ENCODE data around the gene TSTD1. TPM values are rescaled to one million over a fixed set of nuclear protein-coding genes. Genes with fewer than 3 reads are reported as not detected.

Gene TSTD1
- total and polyA plus RNA-seq, 2 donors from 2014 or later = 74.5 to 200 TPM

GRCh38 chr1:161076410-161076809 is 37.6 kb upstream of the TSTD1 start:
- Histone ChIP-seq H3K36me3 (ENCODE audit: control insufficient read depth in 2 of 3, insufficient read depth in 3 of 3, low read length in 3 of 3) (peaks cover 0 to 3% (median 0%) of the 10 kb centered on the region in 3 donors), H3K27me3 (ENCODE audit: control insufficient read depth, insufficient read depth, low read length) (no peaks in the 10 kb centered on the region), H3K9ac (ENCODE audit: low read length in 3 of 3) (no peak overlapping the region), H3K27ac (ENCODE audit: low read depth in 2 of 2, low read length in 2 of 2) (no peak overlapping the region), H3K4me1 (ENCODE audit: control insufficient read depth in 2 of 3, insufficient read depth in 2 of 3, low read depth in 1 of 3, low read length in 3 of 3) (no peaks in the 10 kb centered on the region), H3K9me3 (ENCODE audit: control insufficient read depth in 2 of 3, insufficient read depth in 1 of 3, low read length in 3 of 3) (no peaks in the 10 kb centered on the region), H3K4me3 (ENCODE audit: low read length in 3 of 3) (no peak overlapping the region)
- no peak for FAIRE-seq
- DNase-seq = no peak
- intact Hi-C loops (cut with DNase I) = no loop called here
- no peak for TF ChIP-seq CTCF (IDR thresholded peaks at IDR 0.05; ENCODE audit: borderline replicate concordance, extremely low read depth, insufficient read depth)

GRCh38 chr1:161074676-161075368 is 36.1 kb upstream of the TSTD1 start:
- no peaks in the 10 kb centered on the region for H3K9me3 ChIP-seq (ENCODE audit: control insufficient read depth in 2 of 3, insufficient read depth in 1 of 3, low read length in 3 of 3)
- peaks cover 0 to 3% (median 0%) of the 10 kb centered on the region in 3 donors for H3K36me3 ChIP-seq (ENCODE audit: control insufficient read depth in 2 of 3, insufficient read depth in 3 of 3, low read length in 3 of 3)
- FAIRE-seq = no peak
- intact Hi-C loops (cut with DNase I) = no loop called here
- H3K4me3 ChIP-seq (ENCODE audit: low read length in 3 of 3) = no peak overlapping the region
- no peak overlapping the region for H3K9ac ChIP-seq (ENCODE audit: low read length in 3 of 3)
- no peaks in the 10 kb centered on the region for H3K27me3 ChIP-seq (ENCODE audit: control insufficient read depth, insufficient read depth, low read length)
- no peaks in the 10 kb centered on the region for H3K4me1 ChIP-seq (ENCODE audit: control insufficient read depth in 2 of 3, insufficient read depth in 2 of 3, low read depth in 1 of 3, low read length in 3 of 3)
- no peak overlapping the region for H3K27ac ChIP-seq (ENCODE audit: low read depth in 2 of 2, low read length in 2 of 2)
- TF ChIP-seq CTCF (IDR thresholded peaks at IDR 0.05; ENCODE audit: borderline replicate concordance, extremely low read depth, insufficient read depth) = no peak
- no peak for DNase-seq

- FAIRE-seq = no peak
- no peak overlapping the region for H3K27ac ChIP-seq (ENCODE audit: low read depth in 2 of 2, low read length in 2 of 2)
Measured at GRCh38 chr1:161073474-161074121, 34.8 kb upstream of the TSTD1 start.

More at GRCh38 chr1:161073474-161074121, 34.8 kb upstream of the TSTD1 start:
- no peak for TF ChIP-seq CTCF (IDR thresholded peaks at IDR 0.05; ENCODE audit: borderline replicate concordance, extremely low read depth, insufficient read depth)
- Histone ChIP-seq H3K4me1 (ENCODE audit: control insufficient read depth in 2 of 3, insufficient read depth in 2 of 3, low read depth in 1 of 3, low read length in 3 of 3) (no peaks in the 10 kb centered on the region), H3K36me3 (ENCODE audit: control insufficient read depth in 2 of 3, insufficient read depth in 3 of 3, low read length in 3 of 3) (peaks cover 0 to 3% (median 0%) of the 10 kb centered on the region in 3 donors), H3K9ac (ENCODE audit: low read length in 3 of 3) (no peak overlapping the region), H3K27me3 (ENCODE audit: control insufficient read depth, insufficient read depth, low read length) (no peaks in the 10 kb centered on the region), H3K4me3 (ENCODE audit: low read length in 3 of 3) (no peak overlapping the region), H3K9me3 (ENCODE audit: control insufficient read depth in 2 of 3, insufficient read depth in 1 of 3, low read length in 3 of 3) (no peaks in the 10 kb centered on the region)
- intact Hi-C loops (cut with DNase I) = no loop called here
- no peak for DNase-seq

Data from kidney (tissue), 14 donors.